H1 (cell line): Measurements from ENCODE around the gene ATP2C1. TPM values are rescaled to one million over a fixed set of nuclear protein-coding genes. Genes with fewer than 3 reads are reported as not detected.

Experiments used
- BACH1 ChIP-seq: IDR thresholded peaks from 2 replicates; pipeline ENCODE4 v1.6.1; 2012; ENCODE audit warnings: low read length, improper control_type of control experiment
- CBX5 ChIP-seq: fragments of 300-800, 300-1000 bp; sonication (generic); IDR thresholded peaks from 2 replicates; pipeline ENCODE4 v1.7.1; 2016; ENCODE audit warnings: antibody characterized with exemption, low read length, low read depth
- CHD7 ChIP-seq: fragments of 300-600 bp; sonication (generic); IDR thresholded peaks from 2 replicates; pipeline ENCODE4 v1.7.1; 2012; ENCODE audit warnings: low read length, moderate library complexity, mild to moderate bottlenecking, inconsistent platforms; ENCODE audit not compliant: insufficient replicate concordance
- CREB1 ChIP-seq: IDR thresholded peaks from 2 replicates; pipeline ENCODE4 v1.6.1; 2012; ENCODE audit warnings: inconsistent platforms
- JUN ChIP-seq: IDR thresholded peaks from 2 replicates; pipeline ENCODE4 v1.6.1; 2011; ENCODE audit warnings: low read depth, mild to moderate bottlenecking, improper control_type of control experiment, low read length
- KDM1A ChIP-seq: fragments of 200-600, 300-600 bp; sonication (generic); IDR thresholded peaks from 2 replicates; pipeline ENCODE4 v1.7.1; 2016; ENCODE audit warnings: mild to moderate bottlenecking, low read length, borderline replicate concordance
- KDM4A ChIP-seq: IDR thresholded peaks from one replicate; pipeline ENCODE4 v1.7.1; 2012; ENCODE audit warnings: low read depth, mild to moderate bottlenecking, moderate library complexity, low read length, inconsistent platforms; ENCODE audit not compliant: severe bottlenecking
- NRF1 ChIP-seq: IDR thresholded peaks from 2 replicates; pipeline ENCODE4 v1.6.1; 2011; ENCODE audit warnings: mild to moderate bottlenecking, low read depth, low read length, improper control_type of control experiment
- RAD21 ChIP-seq, 2 experiments: IDR thresholded peaks in 1 of 2; conservative IDR thresholded peaks in 1 of 2; 2 replicates each; pipeline ENCODE4 v1.6.1; 2011; ENCODE audit warnings: low read depth in 2 of 2, low read length in 2 of 2, improper control_type of control experiment in 1 of 2, inconsistent platforms in 1 of 2, mild to moderate bottlenecking in 1 of 2, moderate library complexity in 1 of 2
- SIX5 ChIP-seq: IDR thresholded peaks from 2 replicates; pipeline ENCODE4 v1.6.1; 2011; ENCODE audit warnings: mild to moderate bottlenecking, low read depth, low read length
- polyA plus RNA-seq, 7 experiments: library from polyadenylated mRNA; depleted of rRNA in 3 of 7; stranded (reverse) in 5 of 7; unstranded in 2 of 7; fragments of >200 nt in 5 of 7; fragments of 200-250 nt in 2 of 7; gene quantifications; 1 replicate in 5 of 7; 2 replicates in 1 of 7; 4 replicates in 1 of 7; pipeline versions ENCODE4 v1.2.1 to v1.2.3, GENCODE V29; 2011 to 2013; ENCODE audit warnings: missing spikeins in 2 of 7, mixed read lengths in 2 of 7
- total RNA-seq: library from RNA; stranded (reverse); fragmentation: NEBNext Ultra II Directional; extraction: Animal tissue kit (Norgen Biotek cat#: 25700); gene quantifications from 2 replicates; pipeline ENCODE4 v1.2.1, GENCODE V29; 2021

Gene ATP2C1
- total and polyA plus RNA-seq, 2 of the 8 experiments (the other 6 are each of a cell fraction or from before 2014, with no cell fraction given), result 50.7 to 68.5 TPM

DNA sequence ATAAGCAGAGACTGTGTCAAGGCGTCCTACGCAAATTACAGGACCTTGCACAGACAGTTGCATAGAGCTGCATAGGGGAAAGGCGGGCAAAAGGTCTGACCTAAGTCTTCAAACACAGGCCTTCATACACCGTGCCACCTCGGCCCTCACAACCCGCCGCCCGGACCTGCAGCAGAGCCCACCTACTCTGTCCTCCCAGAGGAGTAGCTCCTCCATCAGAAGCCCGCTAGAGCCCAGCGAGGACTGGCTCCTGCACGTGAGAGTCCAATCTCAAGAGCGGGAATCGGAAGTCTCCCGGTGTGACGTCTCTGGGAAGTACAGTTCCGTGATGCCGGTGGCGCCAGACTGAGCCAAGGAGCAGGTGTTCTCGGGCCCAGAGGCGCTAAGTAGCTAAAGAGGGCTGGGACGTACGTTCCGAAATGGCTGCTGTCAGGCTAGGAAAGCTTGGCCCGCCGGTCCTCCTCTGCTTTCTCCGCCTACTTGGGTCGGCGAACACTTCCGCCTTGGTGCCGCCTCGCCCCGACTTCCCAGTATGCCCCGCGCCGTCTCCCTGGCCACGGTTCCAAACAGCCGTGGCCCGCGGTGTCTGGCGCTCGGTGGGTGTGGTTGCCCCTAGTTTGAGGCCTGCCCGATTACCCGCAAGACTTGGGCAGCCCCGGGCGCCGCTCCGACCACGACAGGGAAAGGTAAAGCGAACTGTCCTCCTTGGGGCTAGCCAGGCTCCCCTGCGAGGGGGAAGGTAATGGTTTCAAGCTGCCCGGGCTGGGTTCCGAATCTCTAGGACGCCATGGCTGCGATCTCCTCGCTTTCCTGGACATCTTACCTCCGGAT, 132.7 kb downstream of the ATP2C1 start, which contains the start of the genes ASTE1 and NEK11 (continued):
- no peak for TF ChIP-seq CBX5
- TF ChIP-seq SIX5, result no peak
- no peak for TF ChIP-seq JUN
- TF ChIP-seq BACH1, result no peak
- TF ChIP-seq CHD7, result no peak
- no peak; a peak in 1 of 4 replicates for TF ChIP-seq RAD21 (IDR thresholded peaks at IDR 0.05 in 1 of 2, conservative IDR thresholded peaks at IDR 0.05 in 1 of 2; ENCODE audit: low read depth in 2 of 2, low read length in 2 of 2)
- TF ChIP-seq NRF1, result no peak
- TF ChIP-seq KDM1A, result no peak
- TF ChIP-seq KDM4A, result peak; percentile 87
- peak; percentile 48; the same call in 1 of the 2 replicates for TF ChIP-seq CREB1
